Measurements from ENCODE around the gene LIPC. TPM values are rescaled to one million over a fixed set of nuclear protein-coding genes. Genes with fewer than 3 reads are reported as not detected.

The LIPC gene
- total and polyA plus RNA-seq, 2 donors, result 2.0 to 2.4 TPM

- Histone ChIP-seq H3K36me3 (ENCODE audit: control insufficient read depth in 2 of 2, insufficient read depth in 2 of 2, low read length in 1 of 2) (no peaks in the 10 kb centered on the region), H3K4me3 (ENCODE audit: low read length in 2 of 2) (no peak overlapping the region), H3K27ac (ENCODE audit: low read depth in 1 of 2, low read length in 1 of 2) (no peak overlapping the region), H3K4me1 (ENCODE audit: control insufficient read depth in 2 of 2, insufficient read depth in 2 of 2, low read length in 2 of 2) (peaks cover 5 to 48% of the 10 kb centered on the region in 2 donors), H3K9me3 (ENCODE audit: control insufficient read depth in 2 of 2, insufficient read depth in 1 of 2, low read length in 1 of 2) (no peaks in the 10 kb centered on the region), H3K27me3 (ENCODE audit: control insufficient read depth in 2 of 2, insufficient read depth in 1 of 2, low read length in 1 of 2) (no peaks in the 10 kb centered on the region)
- DNase-seq (ENCODE audit: low read depth in 6 of 9, low spot score in 9 of 9), result no peak
- 98% methylated on average over 5 of the region's 5 CpGs for WGBS
Measured at GRCh38 chr15:58523634-58524033, 91.8 kb downstream of the LIPC start.

GRCh38 chr15:58524247-58524646, 92.5 kb downstream of the LIPC start:
- Histone ChIP-seq H3K9me3 (ENCODE audit: control insufficient read depth in 2 of 2, insufficient read depth in 1 of 2, low read length in 1 of 2) (no peaks in the 10 kb centered on the region), H3K4me3 (ENCODE audit: low read length in 2 of 2) (no peak overlapping the region), H3K4me1 (ENCODE audit: control insufficient read depth in 2 of 2, insufficient read depth in 2 of 2, low read length in 2 of 2) (peaks cover 5 to 42% of the 10 kb centered on the region in 2 donors), H3K27ac (ENCODE audit: low read depth in 1 of 2, low read length in 1 of 2) (no peak overlapping the region), H3K27me3 (ENCODE audit: control insufficient read depth in 2 of 2, insufficient read depth in 1 of 2, low read length in 1 of 2) (no peaks in the 10 kb centered on the region), H3K36me3 (ENCODE audit: control insufficient read depth in 2 of 2, insufficient read depth in 2 of 2, low read length in 1 of 2) (no peaks in the 10 kb centered on the region)
- 94% methylated on average over 2 of the region's 2 CpGs for WGBS
- no peak for DNase-seq (ENCODE audit: low read depth in 6 of 9, low spot score in 9 of 9)

GRCh38 chr15:58525991-58526421, 94.2 kb downstream of the LIPC start:
- H3K27ac ChIP-seq (ENCODE audit: low read depth in 1 of 2, low read length in 1 of 2), result no peak overlapping the region

GRCh38 chr15:58526647-58527192, 94.9 kb downstream of the LIPC start:
- H3K4me3 ChIP-seq (ENCODE audit: low read length in 2 of 2), result no peak overlapping the region
- H3K36me3 ChIP-seq (ENCODE audit: control insufficient read depth in 2 of 2, insufficient read depth in 2 of 2, low read length in 1 of 2), result no peaks in the 10 kb centered on the region
- WGBS, result 83% methylated on average over 7 of the region's 7 CpGs
- peaks cover 0 to 17% of the 10 kb centered on the region in 2 donors for H3K4me1 ChIP-seq (ENCODE audit: control insufficient read depth in 2 of 2, insufficient read depth in 2 of 2, low read length in 2 of 2)
- DNase-seq (ENCODE audit: low read depth in 6 of 9, low spot score in 9 of 9), result no peak
- no peaks in the 10 kb centered on the region for H3K9me3 ChIP-seq (ENCODE audit: control insufficient read depth in 2 of 2, insufficient read depth in 1 of 2, low read length in 1 of 2)
- H3K27ac ChIP-seq (ENCODE audit: low read depth in 1 of 2, low read length in 1 of 2), result no peak overlapping the region
- H3K27me3 ChIP-seq (ENCODE audit: control insufficient read depth in 2 of 2, insufficient read depth in 1 of 2, low read length in 1 of 2), result no peaks in the 10 kb centered on the region

More at GRCh38 chr15:58525991-58526421, 94.2 kb downstream of the LIPC start:
- Histone ChIP-seq H3K4me1 (ENCODE audit: control insufficient read depth in 2 of 2, insufficient read depth in 2 of 2, low read length in 2 of 2) (peaks cover 0 to 25% of the 10 kb centered on the region in 2 donors), H3K27me3 (ENCODE audit: control insufficient read depth in 2 of 2, insufficient read depth in 1 of 2, low read length in 1 of 2) (no peaks in the 10 kb centered on the region), H3K36me3 (ENCODE audit: control insufficient read depth in 2 of 2, insufficient read depth in 2 of 2, low read length in 1 of 2) (no peaks in the 10 kb centered on the region), H3K9me3 (ENCODE audit: control insufficient read depth in 2 of 2, insufficient read depth in 1 of 2, low read length in 1 of 2) (no peaks in the 10 kb centered on the region), H3K4me3 (ENCODE audit: low read length in 2 of 2) (no peak overlapping the region)
- no peak for DNase-seq (ENCODE audit: low read depth in 6 of 9, low spot score in 9 of 9)
- WGBS, result 98% methylated on average over 4 of the region's 4 CpGs

GRCh38 chr15:58527573-58528187, 95.9 kb downstream of the LIPC start:
- Histone ChIP-seq H3K27ac (ENCODE audit: low read depth in 1 of 2, low read length in 1 of 2) (no peak overlapping the region), H3K36me3 (ENCODE audit: control insufficient read depth in 2 of 2, insufficient read depth in 2 of 2, low read length in 1 of 2) (no peaks in the 10 kb centered on the region), H3K9me3 (ENCODE audit: control insufficient read depth in 2 of 2, insufficient read depth in 1 of 2, low read length in 1 of 2) (no peaks in the 10 kb centered on the region), H3K4me3 (ENCODE audit: low read length in 2 of 2) (no peak overlapping the region), H3K27me3 (ENCODE audit: control insufficient read depth in 2 of 2, insufficient read depth in 1 of 2, low read length in 1 of 2) (no peaks in the 10 kb centered on the region), H3K4me1 (ENCODE audit: control insufficient read depth in 2 of 2, insufficient read depth in 2 of 2, low read length in 2 of 2) (peaks cover 0 to 8% of the 10 kb centered on the region in 2 donors)
- DNase-seq (ENCODE audit: low read depth in 6 of 9, low spot score in 9 of 9), result no peak
- 96% methylated on average over 9 of the region's 9 CpGs for WGBS

- H3K4me3 ChIP-seq (ENCODE audit: low read length in 2 of 2), result no peak overlapping the region
- H3K27ac ChIP-seq (ENCODE audit: low read depth in 1 of 2, low read length in 1 of 2), result no peak overlapping the region
- H3K4me1 ChIP-seq (ENCODE audit: control insufficient read depth in 2 of 2, insufficient read depth in 2 of 2, low read length in 2 of 2), result peaks cover 0 to 4% of the 10 kb centered on the region in 2 donors
- 94% methylated on average over 12 of the region's 12 CpGs for WGBS
- no peaks in the 10 kb centered on the region for H3K9me3 ChIP-seq (ENCODE audit: control insufficient read depth in 2 of 2, insufficient read depth in 1 of 2, low read length in 1 of 2)
- H3K36me3 ChIP-seq (ENCODE audit: control insufficient read depth in 2 of 2, insufficient read depth in 2 of 2, low read length in 1 of 2), result no peaks in the 10 kb centered on the region
- H3K27me3 ChIP-seq (ENCODE audit: control insufficient read depth in 2 of 2, insufficient read depth in 1 of 2, low read length in 1 of 2), result no peaks in the 10 kb centered on the region
- no peak for DNase-seq (ENCODE audit: low read depth in 6 of 9, low spot score in 9 of 9)
Measured at GRCh38 chr15:58528188-58528870, 96.5 kb downstream of the LIPC start.

- H3K9me3 ChIP-seq (ENCODE audit: control insufficient read depth in 2 of 2, insufficient read depth in 1 of 2, low read length in 1 of 2), result no peaks in the 10 kb centered on the region
- no peak overlapping the region for H3K4me3 ChIP-seq (ENCODE audit: low read length in 2 of 2)
- DNase-seq (ENCODE audit: low read depth in 6 of 9, low spot score in 9 of 9), result no peak
- no peaks in the 10 kb centered on the region for H3K27me3 ChIP-seq (ENCODE audit: control insufficient read depth in 2 of 2, insufficient read depth in 1 of 2, low read length in 1 of 2)
- H3K27ac ChIP-seq (ENCODE audit: low read depth in 1 of 2, low read length in 1 of 2), result no peak overlapping the region
- H3K36me3 ChIP-seq (ENCODE audit: control insufficient read depth in 2 of 2, insufficient read depth in 2 of 2, low read length in 1 of 2), result no peaks in the 10 kb centered on the region
- WGBS, result 96% methylated on average over 2 of the region's 2 CpGs
- H3K4me1 ChIP-seq (ENCODE audit: control insufficient read depth in 2 of 2, insufficient read depth in 2 of 2, low read length in 2 of 2), result peaks cover 0 to 7% of the 10 kb centered on the region in 2 donors
Measured at GRCh38 chr15:58529041-58529440, 97.2 kb downstream of the LIPC start.

- Histone ChIP-seq H3K4me3 (ENCODE audit: low read length in 2 of 2) (no peak overlapping the region), H3K27me3 (ENCODE audit: control insufficient read depth in 2 of 2, insufficient read depth in 1 of 2, low read length in 1 of 2) (no peaks in the 10 kb centered on the region), H3K27ac (ENCODE audit: low read depth in 1 of 2, low read length in 1 of 2) (no peak overlapping the region), H3K4me1 (ENCODE audit: control insufficient read depth in 2 of 2, insufficient read depth in 2 of 2, low read length in 2 of 2) (peaks cover 0 to 13% of the 10 kb centered on the region in 2 donors), H3K36me3 (ENCODE audit: control insufficient read depth in 2 of 2, insufficient read depth in 2 of 2, low read length in 1 of 2) (no peaks in the 10 kb centered on the region), H3K9me3 (ENCODE audit: control insufficient read depth in 2 of 2, insufficient read depth in 1 of 2, low read length in 1 of 2) (no peaks in the 10 kb centered on the region)
- DNase-seq (ENCODE audit: low read depth in 6 of 9, low spot score in 9 of 9), result no peak
- WGBS, result 84% methylated on average over 7 of the region's 7 CpGs
Measured at GRCh38 chr15:58530056-58530590, 98.3 kb downstream of the LIPC start.

- Histone ChIP-seq H3K36me3 (ENCODE audit: control insufficient read depth in 2 of 2, insufficient read depth in 2 of 2, low read length in 1 of 2) (no peaks in the 10 kb centered on the region), H3K27me3 (ENCODE audit: control insufficient read depth in 2 of 2, insufficient read depth in 1 of 2, low read length in 1 of 2) (no peaks in the 10 kb centered on the region), H3K9me3 (ENCODE audit: control insufficient read depth in 2 of 2, insufficient read depth in 1 of 2, low read length in 1 of 2) (no peaks in the 10 kb centered on the region), H3K27ac (ENCODE audit: low read depth in 1 of 2, low read length in 1 of 2) (no peak overlapping the region), H3K4me3 (ENCODE audit: low read length in 2 of 2) (no peak overlapping the region), H3K4me1 (ENCODE audit: control insufficient read depth in 2 of 2, insufficient read depth in 2 of 2, low read length in 2 of 2) (peaks cover 0 to 17% of the 10 kb centered on the region in 2 donors)
- no peak for DNase-seq (ENCODE audit: low read depth in 6 of 9, low spot score in 9 of 9)
- 98% methylated on average over 3 of the region's 3 CpGs for WGBS
Measured at GRCh38 chr15:58532126-58532525, 100.3 kb downstream of the LIPC start.
